Endothelial cell of umbilical vein (primary cell): ENCODE data around the gene AIG1. TPM values are rescaled to one million over a fixed set of nuclear protein-coding genes. Genes with fewer than 3 reads are reported as not detected.

Experiments used
- BruUV-seq: library from RNA; stranded (reverse); fragments of 400-500 nt; replicated peaks from 2 replicates; lab custom pipeline; 2021; lab: Mats Ljungman, UMichigan
- CTCF ChIA-PET: fragments of 300-600, 350-600 bp; sonication (Branson Sonifier 250); formaldehyde crosslinking; loops from one replicate; lab custom pipeline; 2021; ENCODE audit warnings: antibody characterized with exemption, inconsistent platforms; lab: Charles Lee
- POLR2A ChIA-PET: fragments of 300-600, 350-600 bp; sonication (Branson Sonifier 250); formaldehyde crosslinking; loops from one replicate; lab custom pipeline; 2021; ENCODE audit warnings: antibody characterized with exemption, inconsistent platforms; lab: Charles Lee
- DNase-seq: peaks from one replicate; pipeline ENCODE4 v3.0.0-alpha.2; 2011; ENCODE audit warnings: low read depth, low spot score
- FAIRE-seq: peaks from 2 replicates; lab custom pipeline; 2011; peaks lifted over from hg19 to GRCh38; lab: Jason Lieb, UNC
- H2AFZ ChIP-seq: 2 replicates; pipeline ENCODE4 v1.6.0; 2012; ENCODE audit warnings: low read depth, low read length, control low read depth, inconsistent platforms
- H3K27ac ChIP-seq: 2 replicates; pipeline ENCODE4 v1.5.1; 2011; ENCODE audit warnings: low read depth, mild to moderate bottlenecking, control low read depth, low read length, moderate library complexity; ENCODE audit not compliant: insufficient read depth
- H3K27me3 ChIP-seq, 2 experiments: 2 replicates each; pipeline versions ENCODE4 v1.6.0 to v1.6.1; 2011; ENCODE audit warnings: low read length in 2 of 2, mixed read lengths in 1 of 2; ENCODE audit not compliant: control insufficient read depth in 2 of 2, insufficient read depth in 2 of 2
- H3K36me3 ChIP-seq, 2 experiments: 2 replicates in 1 of 2; 3 replicates in 1 of 2; pipeline ENCODE4 v1.5.1; 2011; ENCODE audit warnings: low read length in 2 of 2, mild to moderate bottlenecking in 1 of 2, moderate library complexity in 1 of 2; ENCODE audit not compliant: control insufficient read depth in 2 of 2, insufficient read depth in 2 of 2; ENCODE audit errors: extremely low read depth in 1 of 2
- H3K4me1 ChIP-seq: 3 replicates; pipeline ENCODE4 v1.5.1; 2011; ENCODE audit warnings: mild to moderate bottlenecking, low read length; ENCODE audit not compliant: control insufficient read depth, insufficient read depth; ENCODE audit errors: extremely low read depth
- H3K4me2 ChIP-seq: 2 replicates; pipeline ENCODE4 v1.6.1; 2011; ENCODE audit warnings: low read length, control low read depth, mixed read lengths; ENCODE audit not compliant: insufficient read depth
- H3K4me3 ChIP-seq, 3 experiments: fragments of 200-600 bp in 1 of 3; sonication (generic), shearing (Covaris generic) in 1 of 3; replicated peaks in 1 of 3; 2 replicates each; pipeline ENCODE4 v1.5.1; 2011 to 2016; ENCODE audit warnings: control low read depth in 3 of 3, low read length in 3 of 3, mild to moderate bottlenecking in 2 of 3, inconsistent platforms in 1 of 3, low read depth in 1 of 3, moderate library complexity in 1 of 3; ENCODE audit not compliant: insufficient read depth in 1 of 3
- H3K79me2 ChIP-seq: 2 replicates; pipeline ENCODE4 v1.6.0; 2012; ENCODE audit warnings: low read length, inconsistent platforms; ENCODE audit not compliant: control insufficient read depth, insufficient read depth
- H3K9ac ChIP-seq: replicated peaks from 2 replicates; pipeline ENCODE3; 2011; ENCODE audit warnings: low read length, control low read depth; ENCODE audit not compliant: insufficient read depth; ENCODE audit errors: extremely low read depth
- H3K9me1 ChIP-seq: replicated peaks from 3 replicates; pipeline ENCODE4 v1.6.0; 2011; ENCODE audit warnings: mild to moderate bottlenecking, low read length; ENCODE audit not compliant: control insufficient read depth, insufficient read depth; ENCODE audit errors: extremely low read depth
- H3K9me3 ChIP-seq: replicated peaks from 2 replicates; pipeline ENCODE4 v1.5.1; 2012; ENCODE audit warnings: low read length, inconsistent platforms; ENCODE audit not compliant: control insufficient read depth, insufficient read depth
- H4K20me1 ChIP-seq: replicated peaks from 2 replicates; pipeline ENCODE3; 2011; ENCODE audit warnings: mild to moderate bottlenecking, low read length; ENCODE audit not compliant: control insufficient read depth, insufficient read depth; ENCODE audit errors: extremely low read depth
- CTCF ChIP-seq, 2 donors: IDR thresholded peaks; 1 replicate in 1 of 2; 2 replicates in 1 of 2; pipeline ENCODE4 v1.5.1; 2011; ENCODE audit warnings: low read length in 2 of 2, mild to moderate bottlenecking in 2 of 2, moderate library complexity in 2 of 2, control low read depth in 1 of 2, inconsistent platforms in 1 of 2, low read depth in 1 of 2; ENCODE audit not compliant: insufficient read depth in 1 of 2; ENCODE audit errors: extremely low read depth in 1 of 2
- EZH2 ChIP-seq: IDR thresholded peaks from 2 replicates; pipeline ENCODE4 v1.6.1; 2012; ENCODE audit warnings: borderline replicate concordance, low read depth, mild to moderate bottlenecking, moderate library complexity, low read length, inconsistent platforms; ENCODE audit not compliant: severe bottlenecking
- FOS ChIP-seq: IDR thresholded peaks from 2 replicates; pipeline ENCODE4 v1.6.1; 2011; ENCODE audit warnings: mild to moderate bottlenecking, low read length, moderate library complexity, borderline replicate concordance; ENCODE audit not compliant: insufficient read depth
- GATA2 ChIP-seq: IDR thresholded peaks from 2 replicates; pipeline ENCODE4 v1.7.0; 2011; ENCODE audit warnings: low read depth, mild to moderate bottlenecking, moderate library complexity, mixed read lengths, low read length; ENCODE audit not compliant: insufficient read length, insufficient read depth
- POLR2AphosphoS5 ChIP-seq: IDR thresholded peaks from 2 replicates; pipeline ENCODE4 v1.6.1; 2012; ENCODE audit warnings: low read depth, mild to moderate bottlenecking, control low read depth, low read length, moderate library complexity; ENCODE audit not compliant: insufficient read depth
- dilution Hi-C: fragments of 300-500 bp; cut with MboI; formaldehyde crosslinking; loops from one replicate; pipeline ENCODE4 v1.15.0; 2019; ENCODE audit warnings: low sequenced_read_pairs; ENCODE audit not compliant: extremely low pct_ligation_motif_present
- intact Hi-C: fragments of 100-400 bp; cut with micrococcal nuclease; formaldehyde crosslinking; loops from one replicate; pipeline ENCODE4 v1.10.0; 2022
- polyA plus RNA-seq, 4 experiments: library from polyadenylated mRNA; depleted of rRNA in 3 of 4; stranded (reverse) in 3 of 4; unstranded in 1 of 4; fragments of >200 nt; gene quantifications; 2 replicates each; pipeline versions ENCODE4 v1.2.1 to v1.2.3, GENCODE V29; 2011 to 2012; ENCODE audit warnings: missing spikeins in 1 of 4
- total RNA-seq: library from RNA; stranded (reverse); gene quantifications from 2 replicates; pipeline ENCODE4 v1.2.3, GENCODE V29; 2021

Gene AIG1
- total and polyA plus RNA-seq, 2 donors (not counting 3 experiments of a cell fraction or from before 2014, with no cell fraction given) = 17.7 to 22.7 TPM

- CTCF ChIA-PET = interaction anchor here (1.3 kb wide), 1 partner anchor 12 kb away, joined by 3 read pairs; no protein-coding TSS in a partner anchor
- dilution Hi-C loops (no loop called here), intact Hi-C loops (no loop called here)
- H3K79me2 ChIP-seq = no peaks in the 10 kb centered on the region
- H3K9ac ChIP-seq = no peak overlapping the region
- no peak for FAIRE-seq
- no peak overlapping the region for H3K4me2 ChIP-seq
- no peaks in the 10 kb centered on the region for H3K9me3 ChIP-seq
- no peaks in the 10 kb centered on the region for H4K20me1 ChIP-seq
- no peak overlapping the region for H3K27ac ChIP-seq
- BruUV-seq = no TSS peak
- no peak for DNase-seq
- POLR2A ChIA-PET = no interaction called here
- no peak overlapping the region for H2AFZ ChIP-seq
- no peaks in the 10 kb centered on the region for H3K9me1 ChIP-seq
- TF ChIP-seq CTCF (IDR thresholded peaks at IDR 0.05; ENCODE audit: extremely low read depth in 1 of 2, insufficient read depth in 1 of 2, low read depth in 1 of 2, low read length in 2 of 2) (no peak), EZH2 (no peak), GATA2 (no peak)
- H3K4me1 ChIP-seq = peaks cover 10% of the 10 kb centered on the region
- no peaks in the 10 kb centered on the region for H3K36me3 ChIP-seq
- H3K4me3 ChIP-seq = no peak overlapping the region
- no peaks in the 10 kb centered on the region for H3K27me3 ChIP-seq
These were observed 126.7 kb downstream of the AIG1 start for GRCh38 chr6:143187238-143187923.

GRCh38 chr6:143188292-143188691 is 127.6 kb downstream of the AIG1 start:
- Histone ChIP-seq H3K9me1 (no peaks in the 10 kb centered on the region), H2AFZ (no peak overlapping the region), H4K20me1 (no peaks in the 10 kb centered on the region), H3K9ac (no peak overlapping the region), H3K27ac (no peak overlapping the region), H3K4me2 (no peak overlapping the region), H3K4me3 (no peak overlapping the region), H3K27me3 (no peaks in the 10 kb centered on the region), H3K79me2 (no peaks in the 10 kb centered on the region), H3K9me3 (no peaks in the 10 kb centered on the region), H3K36me3 (no peaks in the 10 kb centered on the region), H3K4me1 (peaks cover 10% of the 10 kb centered on the region)
- POLR2A ChIA-PET = no interaction called here
- FAIRE-seq (no peak), DNase-seq (no peak)
- dilution Hi-C loops = no loop called here
- no TSS peak for BruUV-seq
- intact Hi-C loops = no loop called here
- TF ChIP-seq POLR2AphosphoS5 = no peak
- no peak for TF ChIP-seq FOS
- CTCF ChIA-PET = no interaction called here
